ENCODE data around the gene B4GALNT3.

The B4GALNT3 gene

DNA sequence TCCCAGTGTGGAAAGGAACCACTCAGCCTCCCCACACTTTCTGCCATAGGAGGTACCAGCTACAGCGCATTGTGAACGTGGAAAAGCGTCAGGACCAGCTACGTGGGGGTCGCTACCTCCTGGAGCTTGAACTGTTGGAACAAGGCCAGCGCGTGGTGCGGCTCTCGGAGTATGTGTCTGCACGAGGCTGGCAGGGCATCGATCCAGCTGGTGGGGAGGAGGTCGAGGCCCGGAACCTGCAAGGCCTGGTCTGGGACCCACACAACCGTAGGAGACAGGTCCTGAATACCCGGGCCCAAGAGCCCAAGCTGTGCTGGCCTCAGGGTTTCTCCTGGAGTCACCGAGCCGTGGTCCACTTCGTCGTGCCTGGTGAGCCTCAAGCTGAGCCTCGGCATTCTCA lies 96.8 kb downstream of the B4GALNT3 start:
- CTCF ChIA-PET: interaction anchor here (0.5 to 1.8 kb wide), 4 partner anchors 9 to 868 kb away, joined by 3 to 9 read pairs (median 3); no protein-coding TSS in a partner anchor
- H3K27ac ChIP-seq: no peak overlapping the region
- POLR2A ChIA-PET (ENCODE audit: low non-redundant PET): no interaction called here
- TF ChIP-seq, protein P1, sequence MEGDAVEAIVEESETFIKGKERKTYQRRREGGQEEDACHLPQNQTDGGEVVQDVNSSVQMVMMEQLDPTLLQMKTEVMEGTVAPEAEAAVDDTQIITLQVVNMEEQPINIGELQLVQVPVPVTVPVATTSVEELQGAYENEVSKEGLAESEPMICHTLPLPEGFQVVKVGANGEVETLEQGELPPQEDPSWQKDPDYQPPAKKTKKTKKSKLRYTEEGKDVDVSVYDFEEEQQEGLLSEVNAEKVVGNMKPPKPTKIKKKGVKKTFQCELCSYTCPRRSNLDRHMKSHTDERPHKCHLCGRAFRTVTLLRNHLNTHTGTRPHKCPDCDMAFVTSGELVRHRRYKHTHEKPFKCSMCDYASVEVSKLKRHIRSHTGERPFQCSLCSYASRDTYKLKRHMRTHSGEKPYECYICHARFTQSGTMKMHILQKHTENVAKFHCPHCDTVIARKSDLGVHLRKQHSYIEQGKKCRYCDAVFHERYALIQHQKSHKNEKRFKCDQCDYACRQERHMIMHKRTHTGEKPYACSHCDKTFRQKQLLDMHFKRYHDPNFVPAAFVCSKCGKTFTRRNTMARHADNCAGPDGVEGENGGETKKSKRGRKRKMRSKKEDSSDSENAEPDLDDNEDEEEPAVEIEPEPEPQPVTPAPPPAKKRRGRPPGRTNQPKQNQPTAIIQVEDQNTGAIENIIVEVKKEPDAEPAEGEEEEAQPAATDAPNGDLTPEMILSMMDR (conservative IDR thresholded peaks at IDR 0.05; ENCODE audit: low read depth): no peak
- no peak for DNase-seq (ENCODE audit: low spot score)

- CTCF ChIA-PET: interaction anchor here (0.7 to 1.7 kb wide), 5 partner anchors 11 to 116 kb away, joined by 3 to 4 read pairs (median 3); no protein-coding TSS in a partner anchor
- POLR2A ChIA-PET (ENCODE audit: low non-redundant PET): no interaction called here
- TF ChIP-seq, protein P1 (conservative IDR thresholded peaks at IDR 0.05; ENCODE audit: low read depth): no peak
- H3K27ac ChIP-seq: no peak overlapping the region
- no peak for DNase-seq (ENCODE audit: low spot score)
Observed at GRCh38 chr12:558580-558979, 98.8 kb downstream of the B4GALNT3 start.

DNA sequence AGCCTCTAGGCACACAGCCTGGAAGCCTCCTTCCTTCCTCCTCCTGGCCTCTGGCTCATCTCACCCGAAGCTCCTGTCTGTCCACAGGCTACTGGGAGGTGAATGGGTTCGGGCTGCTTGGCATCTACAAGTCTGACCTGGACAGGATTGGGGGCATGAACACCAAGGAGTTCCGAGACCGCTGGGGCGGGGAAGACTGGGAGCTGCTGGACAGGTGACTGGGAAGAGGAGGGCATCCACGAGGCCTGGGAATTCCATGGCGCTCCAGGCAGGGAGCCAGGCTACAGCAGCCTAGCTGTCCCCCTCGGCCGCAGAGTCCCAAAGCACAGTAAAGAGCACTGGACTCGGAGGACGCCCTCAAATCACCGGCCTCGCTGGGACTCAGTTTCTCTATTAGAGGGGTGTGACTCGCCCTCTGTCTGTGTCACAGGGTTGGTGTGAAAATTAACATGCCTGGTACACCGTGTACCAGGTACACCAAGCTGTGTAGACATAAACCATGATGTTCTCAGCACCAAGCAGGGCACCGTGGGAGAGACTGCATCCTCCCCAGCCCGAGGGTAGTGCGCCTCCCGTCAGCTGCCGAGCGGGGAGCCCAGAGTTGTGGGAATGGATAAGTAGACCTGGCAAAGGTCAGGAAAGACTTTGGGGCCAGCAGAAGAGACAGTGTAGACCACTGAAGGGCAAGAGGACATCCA lies 99.6 kb downstream of the B4GALNT3 start:
- CTCF ChIA-PET: interaction anchor here (0.7 to 1.7 kb wide), 3 partner anchors 11 to 117 kb away, joined by 3 to 4 read pairs (median 3); no protein-coding TSS in a partner anchor
- TF ChIP-seq, protein P1 (conservative IDR thresholded peaks at IDR 0.05; ENCODE audit: low read depth): no peak
- POLR2A ChIA-PET (ENCODE audit: low non-redundant PET): no interaction called here
- H3K27ac ChIP-seq: no peak overlapping the region
- DNase-seq (ENCODE audit: low spot score): no peak

DNA sequence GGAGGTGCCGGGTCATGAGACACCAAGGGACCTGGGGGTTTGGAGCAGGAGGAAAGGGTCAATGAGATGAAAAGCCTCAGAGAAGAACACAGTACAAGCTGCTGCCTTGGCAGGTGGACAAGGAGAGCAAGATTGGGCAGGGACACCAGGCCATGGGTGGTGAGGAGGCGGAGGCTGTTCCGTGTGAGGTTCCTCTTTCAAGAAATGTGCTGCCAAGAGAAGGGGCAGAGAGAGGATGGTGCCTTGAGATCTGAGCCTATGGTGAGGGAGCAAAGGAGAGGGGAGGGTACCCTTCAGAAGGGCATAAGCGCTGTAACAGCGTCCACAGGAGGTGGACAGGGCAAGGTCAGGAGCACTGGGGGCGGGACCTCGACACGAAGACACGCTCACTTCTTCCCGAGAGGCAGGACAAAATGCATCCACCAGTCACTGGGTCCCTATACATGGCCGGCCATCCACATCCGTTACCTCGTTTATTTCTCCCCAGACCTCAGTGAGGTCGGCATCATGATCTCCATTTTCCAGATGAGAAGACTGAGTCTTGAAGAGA lies 100.2 kb downstream of the B4GALNT3 start:
- H3K27ac ChIP-seq: no peak overlapping the region
- POLR2A ChIA-PET (ENCODE audit: low non-redundant PET): no interaction called here
- no peak for DNase-seq (ENCODE audit: low spot score)
- TF ChIP-seq, protein P1 (conservative IDR thresholded peaks at IDR 0.05; ENCODE audit: low read depth): no peak
- CTCF ChIA-PET: interaction anchor here (0.8 to 1.7 kb wide), 2 partner anchors 107 to 533 kb away, joined by 3 to 4 read pairs; no protein-coding TSS in a partner anchor

- no peak for DNase-seq (ENCODE audit: low spot score)
- POLR2A ChIA-PET (ENCODE audit: low non-redundant PET): no interaction called here
- CTCF ChIA-PET: interaction anchor here (0.8 kb wide), 1 partner anchor 532 kb away, joined by 3 read pairs; no protein-coding TSS in a partner anchor
- H3K27ac ChIP-seq: no peak overlapping the region
- TF ChIP-seq, protein P1 (conservative IDR thresholded peaks at IDR 0.05; ENCODE audit: low read depth): no peak
Observed at GRCh38 chr12:560691-561390, 101.1 kb downstream of the B4GALNT3 start.

- TF ChIP-seq, protein P1 (conservative IDR thresholded peaks at IDR 0.05; ENCODE audit: low read depth): no peak
- no peak overlapping the region for H3K27ac ChIP-seq
- ChIA-PET CTCF (no interaction called here), POLR2A (ENCODE audit: low non-redundant PET) (no interaction called here)
- no peak for DNase-seq (ENCODE audit: low spot score)
Observed at GRCh38 chr12:561391-561705, 101.6 kb downstream of the B4GALNT3 start.

All from RWPE1 (cell line).